ENCODE data around the gene MAST2.

DNA sequence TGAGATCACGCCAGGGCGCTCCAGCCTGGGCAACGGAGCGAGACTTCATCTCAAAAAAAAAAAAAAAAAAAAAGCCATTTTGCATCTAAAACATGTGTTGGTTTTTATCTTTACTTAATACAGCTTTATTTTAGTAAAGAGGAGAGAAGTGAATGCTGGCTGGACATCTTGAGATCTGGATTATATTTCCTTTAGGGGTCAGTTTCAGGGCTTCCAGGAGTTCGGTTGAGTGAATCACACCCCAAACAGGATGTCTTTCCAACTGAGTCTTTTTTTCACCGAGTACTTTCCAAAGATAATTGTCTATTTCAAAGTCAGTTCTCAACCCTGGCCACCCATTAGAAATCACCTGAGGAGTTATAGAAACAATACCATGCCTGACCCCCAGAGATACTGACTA, 36.4 kb upstream of the MAST2 start:
- TF ChIP-seq, protein P1, sequence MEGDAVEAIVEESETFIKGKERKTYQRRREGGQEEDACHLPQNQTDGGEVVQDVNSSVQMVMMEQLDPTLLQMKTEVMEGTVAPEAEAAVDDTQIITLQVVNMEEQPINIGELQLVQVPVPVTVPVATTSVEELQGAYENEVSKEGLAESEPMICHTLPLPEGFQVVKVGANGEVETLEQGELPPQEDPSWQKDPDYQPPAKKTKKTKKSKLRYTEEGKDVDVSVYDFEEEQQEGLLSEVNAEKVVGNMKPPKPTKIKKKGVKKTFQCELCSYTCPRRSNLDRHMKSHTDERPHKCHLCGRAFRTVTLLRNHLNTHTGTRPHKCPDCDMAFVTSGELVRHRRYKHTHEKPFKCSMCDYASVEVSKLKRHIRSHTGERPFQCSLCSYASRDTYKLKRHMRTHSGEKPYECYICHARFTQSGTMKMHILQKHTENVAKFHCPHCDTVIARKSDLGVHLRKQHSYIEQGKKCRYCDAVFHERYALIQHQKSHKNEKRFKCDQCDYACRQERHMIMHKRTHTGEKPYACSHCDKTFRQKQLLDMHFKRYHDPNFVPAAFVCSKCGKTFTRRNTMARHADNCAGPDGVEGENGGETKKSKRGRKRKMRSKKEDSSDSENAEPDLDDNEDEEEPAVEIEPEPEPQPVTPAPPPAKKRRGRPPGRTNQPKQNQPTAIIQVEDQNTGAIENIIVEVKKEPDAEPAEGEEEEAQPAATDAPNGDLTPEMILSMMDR (IDR thresholded peaks at IDR 0.05): no peak
- no peak for TF ChIP-seq POLR2A (IDR thresholded peaks at IDR 0.05)
